Heart left ventricle (tissue), 13 donors: Measurements from ENCODE around the gene NEUROG2.

Experiments used
- POLR2A ChIP-seq, 2 donors: fragments of 450-650 bp; IDR thresholded peaks; one replicate each; pipeline ENCODE4 v1.6.1; 2017; ENCODE audit warnings: antibody characterized with exemption in 2 of 2, mild to moderate bottlenecking in 2 of 2, moderate library complexity in 2 of 2
- TF ChIP-seq, protein P1 (sequence below), 12 donors: fragments of 200-600 bp; sonication (generic) in 4 of 12; IDR thresholded peaks; one replicate each; pipeline versions ENCODE4 v1.5.0 to v1.8.0; 2018 to 2022; ENCODE audit warnings: antibody characterized with exemption in 12 of 12, mild to moderate bottlenecking in 5 of 12
- donor health status: ischemic (EF 13 %, LVEDD 7.1; RV severe dilation, severe dysfunction).
- donor health status: DM: no; HTN: yes; CAD: no.
- donor health status: DM: no; HTN: no; CAD: no.
- donor health status: ischemic (EF 25% LVEDD 6.9; RV normal size, moderate dysfunction).
- donor health status: ischemic (EF 25% LVEDD 5.7; RV mildly dilated, moderate dysfunction).
- donor health status: ischemic (EF 35%, LVEDD 5.7; RV mildly dilated, moderate dysfunction).
- donor health status: nonischemic (EF 11% LVEDD 7.7; RV severe dilation, severe dysfunction).
- donor health status: DM: yes; HTN: yes; CAD: no.
- donor health status: PGD.
- donor health status: ischemic (EF 29% LVEDD 5.4; RV normal size, mild dysfunction).
- donor health status: nonischemic (EF 23%, LVEDD 6.1; RV moderate dilation, normal function).

DNA sequence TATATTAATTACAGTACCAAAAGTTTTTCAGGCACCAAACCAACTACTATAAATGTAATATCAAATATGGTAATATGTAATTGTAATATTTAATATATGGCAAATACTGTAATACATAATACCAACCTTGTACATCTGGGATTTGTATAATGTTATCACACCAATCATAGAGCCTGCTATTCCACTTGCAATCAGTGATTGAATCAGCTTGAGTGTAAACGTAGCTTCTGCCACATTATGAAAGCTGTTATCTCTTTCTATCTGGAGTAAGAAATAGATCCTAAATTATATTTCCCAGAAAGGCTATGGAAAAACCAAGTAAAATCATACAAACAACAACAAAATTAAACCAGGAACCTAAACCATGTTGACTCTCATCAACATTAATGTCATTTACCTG, 24.7 kb upstream of the NEUROG2 start:
- TF ChIP-seq, protein P1, sequence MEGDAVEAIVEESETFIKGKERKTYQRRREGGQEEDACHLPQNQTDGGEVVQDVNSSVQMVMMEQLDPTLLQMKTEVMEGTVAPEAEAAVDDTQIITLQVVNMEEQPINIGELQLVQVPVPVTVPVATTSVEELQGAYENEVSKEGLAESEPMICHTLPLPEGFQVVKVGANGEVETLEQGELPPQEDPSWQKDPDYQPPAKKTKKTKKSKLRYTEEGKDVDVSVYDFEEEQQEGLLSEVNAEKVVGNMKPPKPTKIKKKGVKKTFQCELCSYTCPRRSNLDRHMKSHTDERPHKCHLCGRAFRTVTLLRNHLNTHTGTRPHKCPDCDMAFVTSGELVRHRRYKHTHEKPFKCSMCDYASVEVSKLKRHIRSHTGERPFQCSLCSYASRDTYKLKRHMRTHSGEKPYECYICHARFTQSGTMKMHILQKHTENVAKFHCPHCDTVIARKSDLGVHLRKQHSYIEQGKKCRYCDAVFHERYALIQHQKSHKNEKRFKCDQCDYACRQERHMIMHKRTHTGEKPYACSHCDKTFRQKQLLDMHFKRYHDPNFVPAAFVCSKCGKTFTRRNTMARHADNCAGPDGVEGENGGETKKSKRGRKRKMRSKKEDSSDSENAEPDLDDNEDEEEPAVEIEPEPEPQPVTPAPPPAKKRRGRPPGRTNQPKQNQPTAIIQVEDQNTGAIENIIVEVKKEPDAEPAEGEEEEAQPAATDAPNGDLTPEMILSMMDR (IDR thresholded peaks at IDR 0.05), result no peak
- TF ChIP-seq POLR2A (IDR thresholded peaks at IDR 0.05), result no peak
